Upper lobe of left lung (tissue), 4 donors: ENCODE measurements around the gene DHX8.

Experiments used
- EP300 ChIP-seq, 4 donors: sonication (generic); formaldehyde crosslinking; IDR thresholded peaks; one replicate each; pipeline ENCODE4 v1.5.1; 2017; ENCODE audit warnings: antibody characterized with exemption in 4 of 4, control low read depth in 2 of 4
- POLR2A ChIP-seq, 4 donors: fragments of 450-650 bp; IDR thresholded peaks; one replicate each; pipeline ENCODE4 v1.5.1; 2016 to 2017; ENCODE audit warnings: antibody characterized with exemption in 4 of 4, mild to moderate bottlenecking in 2 of 4
- POLR2AphosphoS5 ChIP-seq, 2 donors: sonication (generic); formaldehyde crosslinking; IDR thresholded peaks; one replicate each; pipeline ENCODE4 v1.5.1; 2017; ENCODE audit warnings: antibody characterized with exemption in 2 of 2
- TF ChIP-seq, protein P1 (sequence below), 6 experiments: fragments of 450-650 bp in 4 of 6; fragments of 200-600 bp in 2 of 6; sonication (generic) in 2 of 6; IDR thresholded peaks; one replicate each; pipeline ENCODE4 v1.5.1; 2016 to 2019; ENCODE audit warnings: antibody characterized with exemption in 6 of 6

DNA sequence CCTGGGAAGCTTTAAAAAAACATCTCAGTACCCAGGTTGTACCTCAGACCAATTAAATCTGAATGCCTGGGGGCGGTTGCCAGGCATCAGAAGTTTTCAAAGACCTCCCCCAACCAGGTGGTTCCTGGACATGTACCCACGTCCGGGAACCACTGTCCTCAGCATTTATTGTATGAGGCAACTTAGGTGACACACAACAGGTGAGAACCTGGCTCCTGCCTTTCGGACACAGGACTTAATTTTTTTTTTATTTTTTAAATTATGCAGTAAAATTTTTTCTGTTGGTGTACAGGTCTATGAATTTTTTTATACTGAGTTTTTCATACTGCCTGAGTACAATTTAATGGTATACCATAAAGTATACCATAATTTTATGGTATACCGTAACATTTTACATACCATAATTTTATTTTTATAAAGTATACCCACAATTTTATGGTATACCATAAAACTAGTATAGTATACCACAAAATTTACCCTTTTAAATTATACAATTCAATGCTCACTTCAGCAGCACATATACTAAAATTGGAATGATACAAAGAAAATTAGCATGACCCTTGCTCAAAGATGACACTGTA, 38.7 kb upstream of the DHX8 start:
- TF ChIP-seq POLR2A (IDR thresholded peaks at IDR 0.05): no peak
- TF ChIP-seq POLR2AphosphoS5 (IDR thresholded peaks at IDR 0.05): no peak
- TF ChIP-seq, protein P1, sequence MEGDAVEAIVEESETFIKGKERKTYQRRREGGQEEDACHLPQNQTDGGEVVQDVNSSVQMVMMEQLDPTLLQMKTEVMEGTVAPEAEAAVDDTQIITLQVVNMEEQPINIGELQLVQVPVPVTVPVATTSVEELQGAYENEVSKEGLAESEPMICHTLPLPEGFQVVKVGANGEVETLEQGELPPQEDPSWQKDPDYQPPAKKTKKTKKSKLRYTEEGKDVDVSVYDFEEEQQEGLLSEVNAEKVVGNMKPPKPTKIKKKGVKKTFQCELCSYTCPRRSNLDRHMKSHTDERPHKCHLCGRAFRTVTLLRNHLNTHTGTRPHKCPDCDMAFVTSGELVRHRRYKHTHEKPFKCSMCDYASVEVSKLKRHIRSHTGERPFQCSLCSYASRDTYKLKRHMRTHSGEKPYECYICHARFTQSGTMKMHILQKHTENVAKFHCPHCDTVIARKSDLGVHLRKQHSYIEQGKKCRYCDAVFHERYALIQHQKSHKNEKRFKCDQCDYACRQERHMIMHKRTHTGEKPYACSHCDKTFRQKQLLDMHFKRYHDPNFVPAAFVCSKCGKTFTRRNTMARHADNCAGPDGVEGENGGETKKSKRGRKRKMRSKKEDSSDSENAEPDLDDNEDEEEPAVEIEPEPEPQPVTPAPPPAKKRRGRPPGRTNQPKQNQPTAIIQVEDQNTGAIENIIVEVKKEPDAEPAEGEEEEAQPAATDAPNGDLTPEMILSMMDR (IDR thresholded peaks at IDR 0.05): no peak
- no peak for TF ChIP-seq EP300 (IDR thresholded peaks at IDR 0.05)
